ENCODE data around the gene BEGAIN.

DNA sequence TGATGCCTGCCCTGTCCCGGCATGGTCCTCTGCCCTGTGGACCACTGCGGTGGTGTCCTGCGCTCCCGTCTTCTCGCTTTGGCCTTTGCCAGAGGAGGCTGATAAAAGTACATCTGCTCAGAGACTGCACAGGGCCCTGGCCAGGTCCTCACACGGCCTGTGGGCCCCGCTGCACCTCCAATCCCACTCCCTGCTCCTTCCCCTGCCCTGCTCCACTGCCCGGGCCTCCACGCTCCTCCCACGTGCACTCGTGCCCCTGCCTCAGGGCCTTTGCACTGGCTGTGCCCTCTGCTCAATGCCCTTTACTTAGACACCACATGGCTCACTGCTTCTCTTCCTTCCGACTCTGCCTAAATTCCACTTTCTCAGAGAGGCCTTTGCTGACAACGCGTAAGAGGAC is 49.3 kb upstream of the BEGAIN start:
- TF ChIP-seq, protein P1, sequence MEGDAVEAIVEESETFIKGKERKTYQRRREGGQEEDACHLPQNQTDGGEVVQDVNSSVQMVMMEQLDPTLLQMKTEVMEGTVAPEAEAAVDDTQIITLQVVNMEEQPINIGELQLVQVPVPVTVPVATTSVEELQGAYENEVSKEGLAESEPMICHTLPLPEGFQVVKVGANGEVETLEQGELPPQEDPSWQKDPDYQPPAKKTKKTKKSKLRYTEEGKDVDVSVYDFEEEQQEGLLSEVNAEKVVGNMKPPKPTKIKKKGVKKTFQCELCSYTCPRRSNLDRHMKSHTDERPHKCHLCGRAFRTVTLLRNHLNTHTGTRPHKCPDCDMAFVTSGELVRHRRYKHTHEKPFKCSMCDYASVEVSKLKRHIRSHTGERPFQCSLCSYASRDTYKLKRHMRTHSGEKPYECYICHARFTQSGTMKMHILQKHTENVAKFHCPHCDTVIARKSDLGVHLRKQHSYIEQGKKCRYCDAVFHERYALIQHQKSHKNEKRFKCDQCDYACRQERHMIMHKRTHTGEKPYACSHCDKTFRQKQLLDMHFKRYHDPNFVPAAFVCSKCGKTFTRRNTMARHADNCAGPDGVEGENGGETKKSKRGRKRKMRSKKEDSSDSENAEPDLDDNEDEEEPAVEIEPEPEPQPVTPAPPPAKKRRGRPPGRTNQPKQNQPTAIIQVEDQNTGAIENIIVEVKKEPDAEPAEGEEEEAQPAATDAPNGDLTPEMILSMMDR (IDR thresholded peaks at IDR 0.05; ENCODE audit: low read depth, low read length, poor library complexity, severe bottlenecking), result no peak
- no peak for TF ChIP-seq EZH2phosphoT487 (IDR thresholded peaks at IDR 0.05; ENCODE audit: borderline replicate concordance, low read length)

All from DOHH2 (cell line).